Activated CD4-positive, alpha-beta T cell treated with anti-CD3 and anti-CD28 coated beads, Interleukin-2, amount 50 U/mL, for 16 hours (primary cell): ENCODE data around the gene MERTK.
"Not testable (repeated sequence)": the region's sequence is repeated elsewhere in the genome, so short reads cannot be mapped to it uniquely, and the experiment has no call there.

ENCODE experiments used
- DNase-seq: peaks from one replicate; pipeline ENCODE4 v3.0.0-alpha.2; 2020

MERTK gene

DNA sequence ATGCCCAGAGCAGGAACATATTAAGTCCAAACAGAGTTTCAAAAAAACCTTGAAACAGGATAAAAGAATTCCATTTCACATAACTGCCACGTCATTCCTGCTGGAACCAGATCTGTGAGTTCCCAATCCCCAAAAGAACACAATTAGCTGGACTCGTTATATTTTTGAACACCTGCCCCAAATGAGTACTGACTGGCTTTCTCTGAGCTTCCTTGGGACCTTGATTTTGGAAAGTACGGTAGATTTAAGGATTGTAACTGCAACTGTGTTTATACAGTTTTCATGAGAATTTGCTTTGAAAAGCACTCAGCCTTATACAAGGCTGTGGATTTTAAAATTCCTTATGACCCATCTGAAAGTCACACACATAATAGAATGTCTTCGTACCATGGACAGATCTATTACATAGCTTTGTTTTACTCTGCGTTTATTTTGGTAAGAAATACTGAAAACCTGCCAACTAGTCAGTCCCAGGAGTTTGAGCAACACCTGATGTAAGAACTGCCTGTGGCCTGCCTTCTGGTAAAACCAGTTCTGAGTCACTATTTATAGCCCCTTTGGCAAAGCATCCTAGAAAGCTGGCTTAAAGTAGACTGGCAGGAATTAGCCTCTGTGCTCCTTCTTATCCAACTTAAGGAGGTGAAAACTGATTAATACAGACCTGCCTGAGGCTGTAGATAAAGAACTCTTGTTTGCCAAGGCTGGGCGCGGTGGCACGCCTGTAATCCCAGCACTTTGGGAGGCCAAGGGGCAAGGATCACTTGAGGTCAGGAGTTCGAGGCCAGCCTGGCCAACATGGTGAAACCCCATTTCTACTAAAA, 48.1 kb downstream of the MERTK start:
- no peak for DNase-seq

DNA sequence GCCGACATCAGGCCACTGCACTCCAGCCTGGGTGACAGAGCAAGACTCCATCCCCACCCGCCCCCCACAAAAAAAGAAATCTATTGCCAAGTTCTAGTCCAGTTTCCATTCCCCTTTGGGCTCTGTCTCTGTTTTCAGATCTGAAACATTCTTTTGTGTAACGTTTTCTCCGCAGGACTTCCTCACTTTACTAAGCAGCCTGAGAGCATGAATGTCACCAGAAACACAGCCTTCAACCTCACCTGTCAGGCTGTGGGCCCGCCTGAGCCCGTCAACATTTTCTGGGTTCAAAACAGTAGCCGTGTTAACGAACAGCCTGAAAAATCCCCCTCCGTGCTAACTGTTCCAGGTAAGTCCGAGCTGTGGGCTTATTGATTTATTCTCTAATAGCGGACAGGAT, 48.8 kb downstream of the MERTK start:
- no peak for DNase-seq

DNA sequence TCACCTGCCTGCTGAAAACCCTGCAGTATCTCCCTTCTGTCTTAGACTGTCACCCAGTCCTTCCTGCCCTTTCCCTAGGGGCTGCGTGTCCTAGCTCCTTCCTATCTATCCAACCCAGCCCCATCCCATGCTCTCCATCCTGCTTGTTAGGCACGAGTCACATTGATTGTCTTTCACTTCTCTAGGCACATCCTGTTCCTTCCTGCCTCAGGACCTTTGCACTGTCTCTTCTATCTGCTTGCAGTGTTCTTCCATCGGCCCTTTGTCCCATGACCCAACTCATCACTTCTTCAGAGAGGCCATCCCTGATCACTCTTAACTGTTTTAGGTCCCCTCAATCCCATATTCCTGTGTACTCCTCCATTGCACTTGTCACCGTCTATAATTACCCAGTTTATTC, 50.4 kb downstream of the MERTK start:
- DNase-seq = no peak

DNA sequence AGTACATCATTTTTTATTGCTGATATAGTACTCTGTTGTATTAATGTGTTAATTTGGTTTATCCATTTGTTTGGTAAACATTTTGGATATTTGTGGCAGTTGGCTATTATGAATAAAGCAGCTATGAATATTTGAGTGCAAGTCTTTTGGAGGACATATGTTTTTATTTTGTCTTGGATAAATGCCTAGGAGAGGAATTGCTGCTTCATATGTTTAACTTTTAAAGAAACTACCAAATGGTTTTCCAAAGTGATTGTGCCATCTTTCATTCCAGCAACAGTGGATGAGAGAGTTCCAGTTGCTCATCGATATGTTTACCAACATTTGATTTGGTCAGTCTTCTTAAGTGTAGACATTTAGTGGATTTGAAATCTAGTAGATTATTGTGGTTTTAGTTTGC, 51.8 kb downstream of the MERTK start:
- DNase-seq = no peak

DNA sequence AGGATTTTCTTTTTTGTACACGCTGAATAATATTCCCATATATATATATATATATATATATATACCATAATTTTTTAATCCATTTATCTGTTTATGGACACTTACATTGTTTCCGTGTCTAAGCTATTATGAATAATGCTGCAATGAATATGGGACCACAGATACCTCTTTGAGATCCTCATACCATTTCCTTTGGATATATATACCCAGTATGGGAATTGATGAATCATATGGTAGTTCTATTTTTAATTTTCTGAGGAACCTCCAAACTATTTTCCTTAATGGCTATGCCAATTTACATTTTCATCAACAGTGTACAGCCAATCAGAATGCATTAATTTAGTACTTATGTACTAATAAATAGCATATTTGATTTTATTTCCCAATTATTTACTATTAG, 53.1 kb downstream of the MERTK start:
- DNase-seq = no peak

DNA sequence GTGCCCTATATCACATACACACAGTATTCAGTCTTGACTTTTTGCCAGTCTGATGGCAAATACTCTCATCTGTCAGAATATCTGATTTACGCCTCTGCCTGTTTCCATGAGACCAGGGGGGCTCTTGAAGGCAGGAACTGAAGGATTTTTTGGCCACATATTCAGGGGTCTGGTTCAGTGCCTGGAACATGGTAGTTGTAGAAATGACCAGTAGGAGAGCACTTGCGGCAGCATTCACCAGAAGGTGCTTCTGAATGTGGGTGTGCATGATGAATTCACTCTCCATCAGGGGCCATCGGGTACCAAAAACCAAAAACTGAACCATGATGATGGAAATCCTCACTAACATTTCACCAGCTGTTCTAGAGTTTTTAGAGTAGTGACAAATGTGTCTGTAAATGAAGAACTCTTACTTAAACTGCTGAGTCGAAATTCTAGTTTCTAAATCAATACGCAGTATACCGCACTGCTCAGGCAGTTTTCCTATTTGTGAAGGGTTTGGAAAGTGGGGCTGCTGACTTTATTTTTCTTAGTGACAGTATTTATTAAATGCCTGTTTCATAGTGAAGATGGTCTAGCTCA, 54.6 kb downstream of the MERTK start:
- peak; percentile 76 for DNase-seq

DNA sequence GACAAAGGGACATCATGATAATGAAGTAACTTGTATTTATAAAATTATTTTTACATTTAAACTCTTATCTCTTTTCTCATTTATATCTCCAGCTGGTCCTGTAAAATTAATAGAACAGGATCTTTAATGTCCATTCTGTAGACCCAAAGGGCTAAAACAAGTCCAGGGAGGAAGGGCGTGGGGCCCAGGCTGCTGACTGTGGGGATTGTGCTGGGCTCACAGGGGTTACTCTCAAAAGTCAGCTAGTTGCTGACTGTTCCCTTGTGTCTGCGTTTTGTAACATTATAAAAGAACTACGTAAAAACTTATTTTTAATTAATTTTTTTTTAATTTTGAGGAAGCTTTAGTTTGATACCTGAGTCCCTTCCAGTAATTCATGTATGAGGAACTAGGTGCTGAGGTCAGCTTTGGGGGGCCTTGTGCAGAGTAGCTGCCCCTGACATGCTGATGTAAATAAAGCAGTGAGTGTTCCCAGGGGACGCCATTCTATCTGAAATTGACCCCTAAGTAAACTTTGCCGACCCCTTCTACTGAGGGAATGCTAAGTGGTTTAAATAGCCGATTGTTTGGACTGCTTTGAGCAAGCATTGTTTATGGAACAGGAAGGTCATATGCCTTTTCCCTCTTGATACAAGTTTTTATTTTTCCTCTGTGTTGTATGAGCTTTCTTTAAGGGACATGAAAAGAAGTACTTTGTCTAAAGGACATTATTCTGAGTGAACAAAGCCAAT, 56.4 kb downstream of the MERTK start:
- no peak for DNase-seq

DNA sequence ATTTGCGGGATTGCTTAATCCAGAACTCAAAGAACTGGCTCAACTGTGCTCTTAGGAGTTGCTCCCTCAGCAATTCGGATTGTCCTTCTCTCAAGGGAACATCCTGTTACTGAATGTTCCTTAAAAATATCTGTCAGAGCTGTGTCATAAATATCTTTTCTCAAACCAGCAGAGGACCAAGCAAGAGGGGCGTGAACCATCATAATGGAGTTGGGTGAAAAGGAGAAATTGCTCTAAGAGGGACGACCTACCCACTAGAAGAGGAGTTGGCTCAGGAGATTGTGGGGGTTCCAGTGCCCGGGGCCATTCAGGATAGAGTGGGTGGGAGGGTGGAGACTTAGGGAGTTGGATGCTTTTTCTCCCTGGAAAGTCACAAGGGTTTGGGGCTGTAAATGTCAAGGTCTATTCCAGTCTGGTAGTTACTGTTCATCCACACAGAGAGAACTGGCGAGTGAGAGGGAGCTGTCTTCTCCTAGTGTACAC, 59.5 kb downstream of the MERTK start:
- no peak for DNase-seq

DNA sequence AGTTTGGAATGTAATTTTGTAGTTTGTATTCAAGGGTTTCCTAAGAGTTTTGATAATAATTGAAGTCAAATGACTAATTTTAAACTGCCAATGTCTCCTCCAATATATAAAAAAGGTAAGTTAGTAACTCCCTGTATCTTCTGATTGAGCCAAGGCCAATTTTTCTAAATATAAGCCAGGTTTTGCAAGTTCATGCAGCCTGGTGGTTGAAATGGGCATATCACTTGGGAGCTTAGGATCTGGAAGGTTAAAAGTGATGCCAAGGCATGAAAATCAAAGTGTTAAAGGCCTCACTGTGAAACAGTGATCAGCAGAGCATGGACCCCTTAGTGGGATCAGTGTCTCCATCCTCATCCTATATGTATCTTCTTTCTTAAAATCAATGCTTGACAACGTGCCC, 60.5 kb downstream of the MERTK start:
- no peak for DNase-seq

DNA sequence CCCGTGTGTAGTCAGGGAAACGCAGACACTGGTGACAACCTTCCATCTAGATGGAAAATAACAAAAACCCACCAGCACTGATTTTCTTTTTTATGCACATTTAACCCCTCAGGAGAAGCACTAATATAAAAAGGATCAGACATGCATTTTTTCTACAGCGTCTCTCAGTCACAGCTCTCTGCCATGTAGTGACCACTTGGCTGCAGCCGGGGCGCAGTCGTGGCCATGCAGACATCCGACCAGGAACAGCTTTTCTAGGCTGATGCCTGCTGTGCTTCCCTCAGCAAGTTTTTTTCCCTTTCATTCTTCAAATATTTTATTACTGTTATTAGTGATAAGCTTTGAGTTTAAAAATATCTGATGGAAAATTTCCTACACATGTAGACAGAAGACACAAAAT, 63.3 kb downstream of the MERTK start:
- no peak for DNase-seq

DNA sequence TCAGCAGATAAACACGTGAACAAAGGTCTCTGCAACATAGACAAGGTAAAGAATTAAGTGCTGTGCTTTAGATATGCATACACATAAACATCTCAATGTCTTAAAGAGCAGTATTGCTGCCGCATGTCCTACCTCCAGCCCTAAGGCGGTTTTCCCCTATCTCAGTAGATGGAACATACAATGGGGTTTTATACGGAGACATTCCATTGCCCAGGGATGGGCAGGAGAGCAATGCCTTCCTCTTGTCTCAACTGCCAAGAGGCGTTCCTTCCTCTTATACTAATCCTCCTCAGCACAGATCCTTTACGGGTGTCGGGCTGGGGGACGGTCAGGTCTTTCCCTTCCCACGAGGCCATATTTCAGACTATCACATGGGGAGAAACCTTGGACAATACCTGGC, 64.7 kb downstream of the MERTK start:
- not testable (repeated sequence) for DNase-seq

DNA sequence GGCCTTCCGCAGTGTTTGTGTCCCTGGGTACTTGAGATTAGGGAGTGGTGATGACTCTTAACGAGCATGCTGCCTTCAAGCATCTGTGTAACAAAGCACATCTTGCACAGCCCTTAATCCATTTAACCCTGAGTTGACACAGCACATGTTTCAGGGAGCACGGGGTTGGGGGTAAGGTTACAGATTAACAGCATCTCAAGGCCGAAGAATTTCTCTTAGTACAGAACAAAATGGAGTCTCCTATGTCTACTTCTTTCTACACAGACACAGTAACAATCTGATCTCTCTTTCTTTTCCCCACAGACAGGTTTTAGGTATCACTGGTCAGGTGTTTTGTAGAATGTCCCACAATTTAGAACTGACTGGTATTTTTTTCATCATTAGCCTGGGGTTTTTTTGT, 65.1 kb downstream of the MERTK start:
- DNase-seq = not testable (repeated sequence)

DNA sequence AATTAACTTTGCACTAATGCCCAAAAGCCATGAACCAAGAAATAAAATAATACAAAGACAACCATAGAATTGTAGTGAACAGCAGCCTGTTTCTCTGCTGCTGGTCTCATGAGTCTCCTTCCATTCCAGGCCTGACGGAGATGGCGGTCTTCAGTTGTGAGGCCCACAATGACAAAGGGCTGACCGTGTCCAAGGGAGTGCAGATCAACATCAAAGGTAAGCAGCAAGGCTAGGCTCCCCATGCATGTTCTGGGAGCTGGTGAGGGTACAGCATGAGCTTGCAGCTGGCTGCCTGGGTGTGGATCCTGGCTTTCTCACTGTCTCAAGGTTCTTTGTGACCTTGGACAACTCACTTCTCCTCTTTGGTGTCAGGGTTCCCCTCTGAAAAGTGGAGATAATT, 66.7 kb downstream of the MERTK start:
- DNase-seq = no peak

DNA sequence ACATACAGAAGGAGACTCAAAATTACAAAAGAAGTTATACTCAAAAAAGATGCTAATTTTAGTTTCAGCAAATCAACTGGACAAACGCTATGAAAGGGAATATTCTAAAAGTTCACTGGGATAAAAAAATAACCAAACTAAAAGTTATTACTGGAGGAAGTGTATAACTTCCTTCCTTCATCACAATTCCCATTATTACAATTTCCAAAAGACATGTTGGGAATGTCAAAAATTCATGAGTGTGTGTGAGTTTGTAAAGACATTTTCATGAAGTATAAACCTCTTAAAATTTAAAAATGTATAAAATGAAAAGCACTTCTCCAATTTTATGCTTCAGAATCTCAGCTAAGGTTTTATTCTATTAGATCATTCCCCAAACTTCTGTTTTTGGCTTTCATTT, 67.8 kb downstream of the MERTK start:
- no peak for DNase-seq

DNA sequence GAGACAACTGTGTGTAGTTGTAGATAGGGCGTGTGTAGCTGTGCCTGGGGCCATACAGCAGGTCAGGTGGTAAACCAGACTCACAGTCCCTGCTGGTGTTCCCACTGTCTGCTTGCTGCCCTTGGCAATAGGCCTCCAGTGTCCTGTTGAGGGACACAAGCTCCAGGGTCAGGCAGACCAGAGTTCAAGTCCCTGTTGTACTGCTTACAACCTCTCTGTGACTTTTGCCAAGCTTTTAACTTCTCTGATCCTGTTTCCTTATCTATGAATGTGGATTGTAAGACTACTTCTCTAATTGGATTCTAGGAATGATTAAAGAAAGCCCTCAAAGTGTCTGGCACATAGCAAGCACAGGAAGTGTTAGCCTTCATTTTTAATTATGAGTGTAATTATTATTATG, 68.6 kb downstream of the MERTK start:
- DNase-seq = no peak

DNA sequence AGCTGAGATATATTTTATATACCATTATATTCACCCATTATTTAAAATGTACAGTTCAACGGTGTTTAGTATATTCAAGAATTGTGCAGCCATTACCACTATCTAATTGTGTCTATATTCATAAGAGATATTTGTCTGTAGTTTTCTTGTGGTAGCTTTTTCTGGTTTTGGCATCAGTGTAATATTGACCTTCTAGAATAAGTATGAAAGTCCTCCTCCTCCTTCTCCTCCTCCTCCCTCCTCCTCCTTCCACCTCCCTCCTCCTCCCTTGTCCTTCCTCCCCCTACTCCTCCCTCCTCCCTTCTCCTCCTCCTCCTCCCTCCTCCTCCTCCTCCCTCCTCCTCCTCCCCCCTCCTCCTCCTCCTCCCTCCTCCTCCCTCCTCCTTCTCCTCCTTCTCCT, 72.0 kb downstream of the MERTK start:
- DNase-seq = no peak

DNA sequence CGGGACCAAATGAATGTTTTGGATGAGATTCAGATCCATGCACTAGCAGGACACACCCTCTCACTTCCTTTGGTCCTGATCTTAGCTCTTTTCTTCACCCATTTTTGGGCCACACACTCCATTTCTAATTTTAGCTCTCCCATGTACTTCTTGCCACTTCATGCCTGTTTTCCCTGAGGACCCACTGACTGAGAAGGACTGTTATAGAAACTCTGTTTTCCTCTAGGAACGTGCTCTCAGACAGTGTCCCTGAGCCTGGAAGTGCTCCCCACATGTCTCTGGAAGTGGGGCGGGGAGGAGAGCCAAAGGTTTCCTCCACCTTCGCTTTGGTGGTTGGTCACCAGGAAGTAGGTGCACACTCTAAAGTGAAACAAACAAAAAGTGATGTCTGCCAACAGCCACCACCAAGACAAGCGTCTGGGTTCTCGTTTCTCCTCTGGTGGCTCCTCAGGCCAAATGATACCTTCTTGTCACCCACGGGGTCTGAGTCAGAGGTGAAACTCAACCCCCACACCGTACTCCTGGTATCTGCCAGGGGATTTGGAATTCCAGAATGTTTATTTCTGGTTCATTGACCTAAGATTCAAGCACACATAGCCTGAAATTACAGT, 74.7 kb downstream of the MERTK start:
- peak; percentile 12 for DNase-seq

DNA sequence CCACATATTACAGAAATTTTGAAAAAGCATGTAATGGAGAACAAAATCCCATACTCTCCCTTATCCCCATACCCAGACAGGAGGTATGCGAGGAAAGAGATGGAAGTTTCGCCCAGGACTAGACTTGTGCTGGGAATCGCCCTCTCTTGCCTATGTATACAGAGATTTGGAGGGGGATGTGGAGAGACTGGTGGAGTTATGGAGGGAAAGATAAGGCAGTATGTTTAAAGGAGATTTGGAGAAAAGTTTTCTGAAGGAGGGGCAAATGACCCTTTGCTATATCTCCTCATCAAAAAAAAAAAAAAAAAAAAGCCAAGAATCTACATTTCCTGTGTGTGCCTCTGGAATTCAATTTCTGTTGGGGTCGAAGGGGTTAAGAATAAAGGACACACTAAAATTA, 75.3 kb downstream of the MERTK start:
- DNase-seq = no peak

DNA sequence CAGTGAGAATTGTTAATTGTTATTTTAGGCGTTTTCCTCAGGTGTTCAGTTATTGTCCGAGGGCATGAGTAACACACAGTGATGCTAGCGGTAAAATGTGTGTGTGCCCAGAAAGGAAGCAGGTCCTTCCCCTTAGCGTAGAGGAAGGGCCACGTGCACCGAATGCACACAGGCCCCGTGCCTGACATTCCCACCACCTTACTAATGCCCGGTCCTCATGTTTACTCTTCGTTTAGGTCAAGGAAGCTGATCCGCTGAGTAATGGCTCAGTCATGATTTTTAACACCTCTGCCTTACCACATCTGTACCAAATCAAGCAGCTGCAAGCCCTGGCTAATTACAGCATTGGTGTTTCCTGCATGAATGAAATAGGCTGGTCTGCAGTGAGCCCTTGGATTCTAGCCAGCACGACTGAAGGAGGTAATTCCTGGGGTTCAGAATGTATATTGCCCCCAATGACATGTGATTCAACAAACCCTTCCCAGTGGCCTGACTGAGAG, 76.7 kb downstream of the MERTK start:
- DNase-seq = no peak

DNA sequence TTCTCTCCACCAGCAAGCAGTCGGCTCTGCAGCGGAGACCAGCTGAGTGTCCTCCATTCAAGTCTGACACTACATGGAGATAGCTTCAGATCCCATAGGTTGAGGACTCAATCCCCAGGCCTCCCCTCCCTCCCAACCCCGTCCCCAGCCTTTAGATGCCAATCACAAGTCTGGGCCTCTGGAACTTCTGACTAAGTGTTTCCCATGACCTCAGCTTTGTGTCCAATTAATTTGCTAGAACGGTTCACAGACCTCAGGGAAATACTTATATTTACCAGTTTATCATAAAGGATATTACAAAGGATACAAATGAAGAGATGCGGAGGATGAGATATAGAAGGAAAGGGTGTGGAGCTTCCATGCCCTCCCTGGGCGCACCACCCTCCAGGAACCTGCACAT, 77.4 kb downstream of the MERTK start:
- DNase-seq = no peak

DNA sequence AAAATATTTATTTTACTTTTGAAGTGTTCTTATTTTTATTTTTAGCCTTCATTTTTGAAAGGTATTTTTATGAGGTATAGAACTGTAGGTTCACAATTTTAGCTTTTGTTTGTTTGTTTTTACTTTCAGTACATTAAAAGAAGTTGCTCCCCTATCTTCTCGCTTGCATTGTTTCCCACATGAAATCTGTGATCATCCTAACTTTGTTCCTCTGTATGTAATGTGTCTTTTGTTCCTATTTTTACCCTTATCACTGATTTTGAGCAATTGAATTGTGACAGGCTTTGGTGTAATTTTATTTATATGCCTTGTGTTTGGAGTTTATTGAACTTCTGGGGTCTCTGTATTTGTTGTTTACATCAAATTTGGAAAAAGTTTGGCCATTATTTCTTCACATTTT, 78.8 kb downstream of the MERTK start:
- no peak for DNase-seq

DNA sequence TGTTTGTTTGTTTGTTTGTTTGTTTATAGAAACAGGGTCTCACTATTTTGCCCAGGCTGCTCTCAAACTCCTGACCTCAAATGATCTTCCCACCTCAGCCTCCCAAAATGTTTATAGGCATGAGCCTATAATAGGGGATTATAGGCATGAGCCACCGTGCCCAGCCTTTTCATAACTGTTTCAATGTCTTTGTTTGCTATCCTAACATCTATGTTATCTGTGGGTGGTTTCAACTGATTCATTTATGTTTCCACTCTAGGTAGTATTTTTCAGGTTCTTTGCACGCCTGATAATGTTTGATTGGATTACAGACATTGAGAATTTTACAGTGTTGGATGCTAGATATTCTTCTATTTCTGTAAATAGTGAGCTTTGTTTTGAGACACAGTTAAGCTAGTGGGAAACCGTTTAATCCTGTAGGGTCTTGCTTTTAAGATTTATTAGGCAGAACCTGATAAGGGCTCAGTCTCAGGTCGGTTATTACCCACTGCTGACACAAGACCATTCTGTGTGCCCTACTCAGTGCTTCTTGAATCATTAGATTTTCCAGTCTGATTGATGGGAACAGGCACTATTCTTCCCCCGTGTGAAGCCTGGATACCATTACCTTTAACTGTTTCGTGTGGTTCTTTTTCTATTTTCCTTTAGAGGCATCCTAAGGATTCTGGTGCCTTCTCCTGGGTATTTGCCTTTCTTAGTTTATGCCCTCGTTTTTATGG, 80.2 kb downstream of the MERTK start:
- no peak for DNase-seq

DNA sequence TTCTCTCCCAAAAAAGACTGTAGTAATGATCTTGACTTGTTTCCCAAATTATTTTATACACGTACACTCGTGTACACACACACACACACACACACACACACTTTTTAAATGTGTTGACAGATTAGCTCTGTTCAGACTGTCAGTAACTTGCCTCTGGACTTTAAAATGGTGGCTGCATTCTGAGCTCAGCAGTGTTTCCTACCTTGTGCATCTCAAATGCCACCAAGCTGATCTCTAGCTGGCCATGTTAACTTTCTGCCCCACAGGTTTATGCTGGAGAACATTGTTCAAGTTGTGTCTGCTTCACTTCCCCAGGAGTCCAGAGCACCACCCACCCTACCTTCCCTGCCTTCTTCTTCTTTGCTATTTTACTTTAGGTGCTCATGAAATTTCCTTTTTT, 83.3 kb downstream of the MERTK start:
- no peak for DNase-seq
